Hepatocyte (in vitro differentiated cells): ENCODE measurements around the gene GNAT1.

Experiments
- EZH2 ChIP-seq: fragments of 200-600 bp; sonication (generic); IDR thresholded peaks from 2 replicates; pipeline ENCODE4 v1.6.1; 2016; ENCODE audit warnings: antibody characterized with exemption, mild to moderate bottlenecking, borderline replicate concordance
- EZH2phosphoT487 ChIP-seq: fragments of 200-600 bp; sonication (generic); IDR thresholded peaks from one replicate; pipeline ENCODE4 v1.6.1; 2018; ENCODE audit warnings: antibody characterized with exemption, mild to moderate bottlenecking, low read depth, moderate library complexity; ENCODE audit not compliant: unreplicated experiment, severe bottlenecking
- TF ChIP-seq, protein P1 (sequence below): fragments of 200-600 bp; sonication (generic); IDR thresholded peaks from 2 replicates; pipeline ENCODE4 v1.5.1; 2016; ENCODE audit warnings: antibody characterized with exemption, mild to moderate bottlenecking; ENCODE audit not compliant: poor library complexity

DNA sequence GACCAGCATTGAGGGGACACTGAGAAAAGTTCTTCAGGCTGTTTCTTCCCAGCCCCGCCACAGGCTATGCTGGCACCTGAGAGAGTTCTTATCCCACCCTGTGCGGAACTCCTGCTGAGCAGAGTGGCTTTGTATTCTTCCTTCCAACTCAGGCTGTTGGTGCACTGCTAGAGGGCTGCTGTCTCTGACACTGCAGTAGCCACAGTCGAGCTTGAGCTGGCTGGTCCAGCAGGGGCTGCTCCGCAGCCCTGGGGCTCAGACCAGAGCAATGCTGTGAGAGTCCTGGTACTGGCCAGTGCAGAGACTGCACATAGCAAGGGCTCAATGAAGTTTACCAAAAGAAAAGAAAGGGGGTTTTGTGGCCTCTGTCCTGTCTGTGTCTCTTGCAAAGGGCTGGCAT, 48.2 kb downstream of the GNAT1 start:
- TF ChIP-seq, protein P1, sequence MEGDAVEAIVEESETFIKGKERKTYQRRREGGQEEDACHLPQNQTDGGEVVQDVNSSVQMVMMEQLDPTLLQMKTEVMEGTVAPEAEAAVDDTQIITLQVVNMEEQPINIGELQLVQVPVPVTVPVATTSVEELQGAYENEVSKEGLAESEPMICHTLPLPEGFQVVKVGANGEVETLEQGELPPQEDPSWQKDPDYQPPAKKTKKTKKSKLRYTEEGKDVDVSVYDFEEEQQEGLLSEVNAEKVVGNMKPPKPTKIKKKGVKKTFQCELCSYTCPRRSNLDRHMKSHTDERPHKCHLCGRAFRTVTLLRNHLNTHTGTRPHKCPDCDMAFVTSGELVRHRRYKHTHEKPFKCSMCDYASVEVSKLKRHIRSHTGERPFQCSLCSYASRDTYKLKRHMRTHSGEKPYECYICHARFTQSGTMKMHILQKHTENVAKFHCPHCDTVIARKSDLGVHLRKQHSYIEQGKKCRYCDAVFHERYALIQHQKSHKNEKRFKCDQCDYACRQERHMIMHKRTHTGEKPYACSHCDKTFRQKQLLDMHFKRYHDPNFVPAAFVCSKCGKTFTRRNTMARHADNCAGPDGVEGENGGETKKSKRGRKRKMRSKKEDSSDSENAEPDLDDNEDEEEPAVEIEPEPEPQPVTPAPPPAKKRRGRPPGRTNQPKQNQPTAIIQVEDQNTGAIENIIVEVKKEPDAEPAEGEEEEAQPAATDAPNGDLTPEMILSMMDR, result no peak
- TF ChIP-seq EZH2, result no peak
- TF ChIP-seq EZH2phosphoT487, result no peak
